Esophagus (tissue), 2 donors: Measurements from ENCODE around the gene STYK1. TPM values are rescaled to one million over a fixed set of nuclear protein-coding genes. Genes with fewer than 3 reads are reported as not detected.

Experiments
- H3K27ac ChIP-seq, 2 donors: one replicate each; pipeline ENCODE4 v1.5.1; 2013; ENCODE audit warnings: low read depth in 2 of 2, mild to moderate bottlenecking in 2 of 2, inconsistent platforms in 1 of 2, low read length in 1 of 2, moderate library complexity in 1 of 2
- H3K27me3 ChIP-seq, 2 donors: one replicate each; pipeline ENCODE4 v1.6.1; 2013; ENCODE audit warnings: low read length in 2 of 2, control low read depth in 1 of 2, mild to moderate bottlenecking in 1 of 2; ENCODE audit not compliant: insufficient read depth in 2 of 2, control insufficient read depth in 1 of 2
- H3K36me3 ChIP-seq, 2 donors: one replicate each; pipeline ENCODE4 v1.6.1; 2013; ENCODE audit warnings: low read length in 1 of 2; ENCODE audit not compliant: control insufficient read depth in 2 of 2, insufficient read depth in 2 of 2
- H3K4me1 ChIP-seq, 2 donors: one replicate each; pipeline ENCODE4 v1.6.1; 2013; ENCODE audit warnings: low read length in 1 of 2; ENCODE audit not compliant: control insufficient read depth in 2 of 2, insufficient read depth in 2 of 2
- H3K4me3 ChIP-seq, 2 donors: one replicate each; pipeline ENCODE4 v1.5.1; 2013; ENCODE audit warnings: low read length in 2 of 2, mild to moderate bottlenecking in 2 of 2, low read depth in 1 of 2, moderate library complexity in 1 of 2
- H3K9me3 ChIP-seq, 2 donors: one replicate each; pipeline ENCODE4 v1.6.1; 2013; ENCODE audit warnings: mild to moderate bottlenecking in 2 of 2, low read depth in 1 of 2, low read length in 1 of 2, moderate library complexity in 1 of 2; ENCODE audit not compliant: control insufficient read depth in 2 of 2, insufficient read depth in 1 of 2
- WGBS, 2 donors: extraction: QIAGEN DNeasy Blood & Tissue Kit; methylation state at CpG; one replicate each; pipeline ENCODE4 v1.1.7; 2013; 5-methylcytosine and 5-hydroxymethylcytosine counted together
- polyA plus RNA-seq, 2 donors: library from polyadenylated mRNA; stranded (reverse); fragments of 200-250 nt; gene quantifications; one replicate each; pipeline ENCODE4 v1.2.3, GENCODE V29; 2013
- donor health status: healthy with polysubstance abuse.
- donor health status: Bipolar disorder and iron deficiency.

The STYK1 gene, protein sequence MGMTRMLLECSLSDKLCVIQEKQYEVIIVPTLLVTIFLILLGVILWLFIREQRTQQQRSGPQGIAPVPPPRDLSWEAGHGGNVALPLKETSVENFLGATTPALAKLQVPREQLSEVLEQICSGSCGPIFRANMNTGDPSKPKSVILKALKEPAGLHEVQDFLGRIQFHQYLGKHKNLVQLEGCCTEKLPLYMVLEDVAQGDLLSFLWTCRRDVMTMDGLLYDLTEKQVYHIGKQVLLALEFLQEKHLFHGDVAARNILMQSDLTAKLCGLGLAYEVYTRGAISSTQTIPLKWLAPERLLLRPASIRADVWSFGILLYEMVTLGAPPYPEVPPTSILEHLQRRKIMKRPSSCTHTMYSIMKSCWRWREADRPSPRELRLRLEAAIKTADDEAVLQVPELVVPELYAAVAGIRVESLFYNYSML
- 1 to 10 TPM; 5.4 to 7.0 TPM for polyA plus RNA-seq

GRCh38 chr12:10673659-10674384 lies at the start of gene STYK1:
TSS of gene STYK1 (minus strand) at chr12:10674052. CDS start at chr12:10634618, 39,434 bp downstream.
- H3K36me3 ChIP-seq = no peaks in the 10 kb centered on the region
- WGBS, 2 donors = 1% methylated on average over 35 of the region's 35 CpGs
- peaks cover 0 to 3% of the 10 kb centered on the region in 2 donors for H3K4me1 ChIP-seq
- no peaks in the 10 kb centered on the region for H3K27me3 ChIP-seq
- no peaks in the 10 kb centered on the region for H3K9me3 ChIP-seq
- H3K4me3 ChIP-seq = peak within 1 kb of the TSS; percentile 48 to 68
- peak within 1 kb of the TSS; percentile 85 to 88 for H3K27ac ChIP-seq

DNA sequence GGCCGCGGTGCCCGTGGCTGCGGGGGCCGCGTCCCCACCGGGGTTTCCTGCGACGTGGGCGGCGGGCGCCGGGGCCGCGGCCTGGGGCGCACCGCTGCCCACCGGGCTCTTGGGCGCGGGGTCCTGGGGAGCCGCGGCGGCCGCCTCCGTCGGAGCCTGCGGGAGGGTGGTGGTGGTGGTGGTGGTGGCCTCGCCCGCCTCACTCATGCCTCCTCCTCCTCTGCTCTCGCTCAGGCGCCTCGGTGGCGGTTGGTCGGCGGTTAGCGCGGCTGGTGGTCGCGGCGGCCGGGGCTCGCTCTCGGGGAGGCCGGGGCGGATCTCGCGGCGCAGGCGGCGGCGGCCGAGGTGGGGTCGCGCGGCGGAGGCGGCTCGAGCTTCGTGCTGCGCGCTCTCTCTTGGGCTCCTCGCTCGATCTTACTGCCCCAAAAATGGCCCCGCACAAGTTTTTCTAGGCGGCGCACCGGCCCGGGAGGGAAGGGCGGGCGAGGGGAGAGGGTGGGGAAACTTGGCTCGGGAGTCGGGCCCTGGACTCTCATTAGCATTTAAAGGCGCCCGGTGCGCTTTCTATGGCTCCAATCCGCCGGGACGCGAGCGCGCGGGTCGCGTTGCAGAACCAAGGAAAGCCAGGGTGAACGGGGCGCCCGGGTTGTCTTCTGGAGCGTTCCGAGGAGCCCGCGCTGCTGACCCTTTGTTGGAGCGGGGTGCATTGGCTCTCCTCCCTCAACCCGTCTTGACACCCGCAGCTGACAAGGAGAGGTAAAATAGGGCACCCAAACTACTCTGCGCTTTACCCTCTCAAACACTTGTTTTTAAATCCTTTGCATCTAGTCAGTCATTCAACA lies 49.3 kb upstream of the STYK1 start, which contains the start of gene YBX3:
Gene YBX3 (minus strand): TSS at position 419 of the 842 bp plus-strand sequence. CDS start 212 bp downstream, at position 207.
- WGBS, 2 donors = 0% methylated on average over 64 to 95 of the region's 95 CpGs
- Histone ChIP-seq H3K27ac (peak within 1 kb of the TSS; percentile 100), H3K27me3 (no peaks in the 10 kb centered on the region), H3K4me3 (peak within 1 kb of the TSS; percentile 84 to 97), H3K36me3 (no peaks in the 10 kb centered on the region), H3K4me1 (peaks cover 0 to 2% of the 10 kb centered on the region in 2 donors), H3K9me3 (peaks cover 0 to 1% of the 10 kb centered on the region in 2 donors)

GRCh38 chr12:10722502-10722904 lies 48.7 kb upstream of the STYK1 start:
- Histone ChIP-seq H3K27ac (peak overlapping the region; percentile 100), H3K27me3 (no peaks in the 10 kb centered on the region), H3K9me3 (peaks cover 0 to 1% of the 10 kb centered on the region in 2 donors), H3K4me1 (peaks cover 0 to 2% of the 10 kb centered on the region in 2 donors), H3K36me3 (no peaks in the 10 kb centered on the region), H3K4me3 (peak overlapping the region; percentile 84 to 97)
- 1% methylated on average over 28 to 36 of the region's 36 CpGs for whole genome bisulfite sequencing, 2 donors

- Histone ChIP-seq H3K27ac (peak overlapping the region; percentile 100), H3K36me3 (no peaks in the 10 kb centered on the region), H3K9me3 (peaks cover 0 to 1% of the 10 kb centered on the region in 2 donors), H3K4me3 (peak overlapping the region; percentile 84 to 97), H3K4me1 (peaks cover 0 to 2% of the 10 kb centered on the region in 2 donors), H3K27me3 (no peaks in the 10 kb centered on the region)
- 1% methylated on average over 25 to 26 of the region's 26 CpGs for WGBS, 2 donors
These were observed 48.0 kb upstream of the STYK1 start for GRCh38 chr12:10721651-10722501.

GRCh38 chr12:10720974-10721650 lies 47.3 kb upstream of the STYK1 start:
- 20 to 36% methylated on average over 3 of the region's 3 CpGs for WGBS, 2 donors

DNA sequence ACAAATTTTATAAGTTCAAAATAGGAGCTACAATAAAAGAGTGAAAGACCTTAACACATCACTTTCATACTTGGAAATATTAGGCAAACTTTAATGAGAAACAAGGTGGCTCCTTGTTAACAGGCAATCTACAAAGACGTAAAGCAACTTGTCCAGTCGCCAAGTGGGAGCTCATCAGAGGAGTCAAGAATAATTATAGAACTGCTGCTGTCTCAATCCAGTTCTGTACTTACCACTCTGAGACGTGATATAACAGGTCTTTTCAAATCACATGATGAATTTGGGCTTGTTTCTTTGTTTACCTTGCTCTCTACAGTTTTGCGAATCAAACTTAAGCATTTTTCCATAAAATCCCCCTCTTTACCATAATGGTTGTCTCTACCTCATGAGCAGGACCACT lies 45.6 kb upstream of the STYK1 start:
- no peaks in the 10 kb centered on the region for H3K27me3 ChIP-seq
- H3K36me3 ChIP-seq = no peaks in the 10 kb centered on the region
- H3K4me3 ChIP-seq = peak overlapping the region in 1 of 2 donors; percentile 44
- H3K9me3 ChIP-seq = peaks cover 0 to 1% of the 10 kb centered on the region in 2 donors
- H3K4me1 ChIP-seq = peaks cover 0 to 2% of the 10 kb centered on the region in 2 donors
- peak overlapping the region; percentile 22 to 63 for H3K27ac ChIP-seq
- WGBS, 2 donors = 44 to 45% methylated on average over 4 of the region's 4 CpGs

More at GRCh38 chr12:10720974-10721650, 47.3 kb upstream of the STYK1 start:
- Histone ChIP-seq H3K9me3 (peaks cover 0 to 1% of the 10 kb centered on the region in 2 donors), H3K36me3 (no peaks in the 10 kb centered on the region), H3K27me3 (no peaks in the 10 kb centered on the region), H3K27ac (peak overlapping the region; percentile 100), H3K4me3 (peak overlapping the region; percentile 84 to 97), H3K4me1 (peaks cover 0 to 2% of the 10 kb centered on the region in 2 donors)

DNA sequence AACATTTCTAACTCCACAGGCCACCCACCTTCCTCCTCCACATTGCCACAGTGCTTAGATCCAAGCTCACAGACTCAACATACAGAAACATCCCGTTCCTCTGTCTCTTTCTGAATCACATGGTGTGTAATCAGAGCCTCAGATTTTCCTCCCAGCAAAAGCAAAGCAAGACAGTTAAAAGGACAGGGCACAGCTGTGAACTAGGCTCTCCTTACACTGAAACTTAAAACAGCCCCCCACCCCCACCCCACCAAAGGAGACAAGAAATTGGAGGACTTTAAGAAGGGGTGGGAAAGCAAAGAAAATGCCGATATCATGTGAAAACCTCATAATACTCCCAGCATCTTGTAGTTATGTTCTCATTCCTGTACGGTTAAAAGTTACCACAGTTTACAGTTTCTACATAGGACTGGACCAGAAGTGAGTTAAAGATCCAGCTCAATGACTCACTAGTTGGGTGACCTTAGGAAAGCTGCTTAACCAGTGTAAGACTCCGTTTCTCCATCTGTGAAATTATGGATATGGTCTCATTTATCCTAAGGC lies 44.5 kb upstream of the STYK1 start:
- Histone ChIP-seq H3K4me1 (peaks cover 0 to 2% of the 10 kb centered on the region in 2 donors), H3K4me3 (peak overlapping the region in 1 of 2 donors; percentile 35), H3K27me3 (no peaks in the 10 kb centered on the region), H3K36me3 (no peaks in the 10 kb centered on the region), H3K27ac (peak overlapping the region; percentile 83 to 86), H3K9me3 (peaks cover 0 to 1% of the 10 kb centered on the region in 2 donors)
- 28 to 43% methylated on average over 4 of the region's 4 CpGs for WGBS, 2 donors

DNA sequence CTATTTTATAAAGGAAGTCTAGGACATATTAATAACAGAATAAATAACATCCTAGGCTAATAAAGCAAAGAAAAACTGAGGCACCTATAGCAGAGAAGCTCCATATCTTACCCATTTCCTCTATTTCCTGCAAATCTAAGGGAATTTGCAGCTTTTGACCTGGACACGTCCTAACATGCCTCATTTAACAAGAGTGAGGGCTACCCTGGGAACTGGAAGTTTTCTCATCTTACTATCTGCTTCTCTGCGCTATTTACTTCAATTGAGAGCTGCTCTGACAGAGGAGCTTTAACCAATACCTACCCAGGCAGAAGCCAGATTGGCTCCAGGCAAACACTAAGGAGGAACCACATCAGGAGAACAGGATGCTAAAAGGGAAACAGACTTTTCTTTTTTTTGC lies 43.6 kb upstream of the STYK1 start:
- H3K9me3 ChIP-seq = peaks cover 0 to 1% of the 10 kb centered on the region in 2 donors
- peaks cover 2 to 3% of the 10 kb centered on the region in 2 donors for H3K36me3 ChIP-seq
- H3K4me1 ChIP-seq = peaks cover 0 to 2% of the 10 kb centered on the region in 2 donors
- peak overlapping the region; percentile 81 to 82 for H3K27ac ChIP-seq
- peak overlapping the region in 1 of 2 donors; percentile 28 for H3K4me3 ChIP-seq
- H3K27me3 ChIP-seq = no peaks in the 10 kb centered on the region
- 30 to 50% methylated on average over 2 of the region's 2 CpGs for WGBS, 2 donors
